CD8-positive, alpha-beta memory T cell (primary cell): Measurements from ENCODE around the gene AMDHD2. TPM values are rescaled to one million over a fixed set of nuclear protein-coding genes. Genes with fewer than 3 reads are reported as not detected.
A peak's percentile ranks its signal among the peaks of the same experiment; 100 is the strongest.

Source experiments
- CTCF ChIA-PET: fragments of 350-600 bp; sonication (Branson Sonifier 250); formaldehyde crosslinking; loops from one replicate; lab custom pipeline; 2021; ENCODE audit warnings: antibody characterized with exemption; lab: Charles Lee
- POLR2A ChIA-PET: fragments of 350-600 bp; sonication (Branson Sonifier 250); formaldehyde crosslinking; loops from one replicate; lab custom pipeline; 2021; ENCODE audit warnings: antibody characterized with exemption; lab: Charles Lee
- DNase-seq, 5 donors: peaks; one replicate each; pipeline versions ENCODE4 v3.0.0 to v3.0.0-alpha.2; 2020 to 2022; ENCODE audit warnings: mixed read lengths in 1 of 5
- H3K27ac ChIP-seq: one replicate; pipeline ENCODE4 v1.7.0; 2013; ENCODE audit warnings: low read depth, mild to moderate bottlenecking, low read length, moderate library complexity
- H3K27me3 ChIP-seq: 2 replicates; pipeline ENCODE4 v1.7.0; 2013; ENCODE audit warnings: low read length, mild to moderate bottlenecking; ENCODE audit not compliant: insufficient read depth, poor library complexity, severe bottlenecking
- H3K36me3 ChIP-seq: 2 replicates; pipeline ENCODE4 v1.7.0; 2013; ENCODE audit warnings: mild to moderate bottlenecking, low read length, moderate library complexity; ENCODE audit not compliant: insufficient read depth
- H3K4me1 ChIP-seq: 2 replicates; pipeline ENCODE4 v1.7.0; 2013; ENCODE audit warnings: mild to moderate bottlenecking, low read length, moderate library complexity; ENCODE audit not compliant: insufficient read depth
- H3K4me3 ChIP-seq: 2 replicates; pipeline ENCODE4 v1.7.0; 2013; ENCODE audit warnings: mild to moderate bottlenecking, low read length
- H3K9me3 ChIP-seq: 2 replicates; pipeline ENCODE4 v1.7.0; 2013; ENCODE audit warnings: mild to moderate bottlenecking, low read length
- H3K27ac Mint-ChIP-seq, 8 donors: one replicate each; pipeline ENCODE4 v1.8.0; 2020 to 2021; ENCODE audit warnings: mixed read lengths in 8 of 8, mild to moderate bottlenecking in 6 of 8, inconsistent platforms in 3 of 8, moderate library complexity in 3 of 8
- H3K27me3 Mint-ChIP-seq, 2 donors: one replicate each; pipeline ENCODE4 v1.8.0; 2020 to 2021; ENCODE audit warnings: mixed read lengths in 2 of 2, mild to moderate bottlenecking in 1 of 2, moderate library complexity in 1 of 2
- H3K36me3 Mint-ChIP-seq, 3 donors: one replicate each; pipeline ENCODE4 v1.8.0; 2020 to 2021; ENCODE audit warnings: mixed read lengths in 3 of 3, inconsistent platforms in 1 of 3, mild to moderate bottlenecking in 1 of 3
- H3K4me1 Mint-ChIP-seq, 3 donors: one replicate each; pipeline ENCODE4 v1.8.0; 2020 to 2021; ENCODE audit warnings: mixed read lengths in 3 of 3, inconsistent platforms in 1 of 3, mild to moderate bottlenecking in 1 of 3
- H3K4me3 Mint-ChIP-seq, 7 donors: one replicate each; pipeline ENCODE4 v1.8.0; 2020 to 2021; ENCODE audit warnings: mixed read lengths in 7 of 7, mild to moderate bottlenecking in 6 of 7, moderate library complexity in 4 of 7, inconsistent platforms in 2 of 7
- H3K9me3 Mint-ChIP-seq, 5 donors: one replicate each; pipeline ENCODE4 v1.8.0; 2020 to 2022; ENCODE audit warnings: mixed read lengths in 5 of 5, mild to moderate bottlenecking in 3 of 5, moderate library complexity in 2 of 5, inconsistent platforms in 1 of 5
- polyA plus RNA-seq: library from polyadenylated mRNA; unstranded; fragments of 300-500 nt; fragmentation: Illumina TruSeq; gene quantifications from one replicate; pipeline ENCODE4 v1.2.3, GENCODE V29; 2021
- total RNA-seq, 2 experiments: library from RNA; stranded (reverse); gene quantifications; one replicate each; pipeline ENCODE4 v1.2.3, GENCODE V29; 2021

AMDHD2 gene
- total and polyA plus RNA-seq, 3 experiments from 2014 or later = 21.2 to 35.5 (median 34.1) TPM

- Histone ChIP-seq H3K9me3 (no peaks in the 10 kb centered on the region), H3K4me1 (peaks cover 7% of the 10 kb centered on the region), H3K36me3 (no peaks in the 10 kb centered on the region), H3K4me3 (no peak overlapping the region), H3K27ac (no peak overlapping the region), H3K27me3 (no peaks in the 10 kb centered on the region)
- ChIA-PET POLR2A (interaction anchor here (1.0 kb wide), 1 partner anchor 9 kb away, joined by 5 read pairs; the partner anchor contains the start of gene AMDHD2), CTCF (interaction anchor here (1.5 kb wide), 1 partner anchor 9 kb away, joined by 4 read pairs; the partner anchor contains the start of gene AMDHD2)
- peak overlapping the region in 1 of 8 donors; percentile 64 for H3K27ac Mint-ChIP-seq
- H3K4me1 Mint-ChIP-seq = peaks cover 16 to 33% (median 17%) of the 10 kb centered on the region in 3 donors
- H3K27me3 Mint-ChIP-seq = peaks cover 0 to 2% of the 10 kb centered on the region in 2 donors
- peaks cover 0 to 43% (median 4%) of the 10 kb centered on the region in 3 donors for H3K36me3 Mint-ChIP-seq
- peaks cover 0 to 7% (median 0%) of the 10 kb centered on the region in 5 donors for H3K9me3 Mint-ChIP-seq
- no peak for DNase-seq
- peak overlapping the region in 2 of 7 donors; percentile 22 to 52 for H3K4me3 Mint-ChIP-seq
These were observed 9.1 kb downstream of the AMDHD2 start for GRCh38 chr16:2529061-2529931.

DNA sequence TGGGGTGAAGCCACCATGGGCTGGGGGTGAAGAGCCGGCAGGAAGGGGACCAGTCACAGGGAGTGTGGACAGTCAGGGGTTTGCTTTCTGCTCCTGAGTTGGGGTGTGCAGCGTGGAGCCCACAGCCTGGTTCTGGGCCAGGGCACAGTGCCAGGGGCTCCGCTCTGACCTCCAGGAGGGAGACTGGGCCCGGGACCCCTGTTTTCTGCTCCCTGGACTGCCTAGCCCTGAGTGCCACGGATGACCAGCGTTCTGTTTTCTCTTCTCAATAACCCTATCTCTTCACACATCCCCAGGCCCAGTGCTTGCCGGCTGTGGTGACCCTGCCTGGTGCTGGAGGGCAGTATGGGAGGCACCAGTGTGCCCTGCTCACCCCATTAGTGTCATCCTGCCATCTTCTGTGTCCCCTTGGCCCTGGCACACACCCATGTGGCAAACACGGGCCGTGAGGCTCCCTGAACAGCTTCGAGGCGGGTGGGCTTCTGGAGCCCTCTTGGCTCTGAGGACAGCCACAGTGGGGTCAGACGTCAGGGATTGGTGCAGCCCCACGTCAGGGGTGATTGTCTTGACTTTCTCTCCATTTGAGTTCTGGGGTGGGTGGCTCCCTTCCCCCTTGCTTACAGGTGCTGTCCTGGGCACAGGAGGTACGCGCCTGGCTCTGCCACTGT is 9.9 kb downstream of the AMDHD2 start:
- ChIA-PET CTCF (no interaction called here), POLR2A (interaction anchor here (3.0 kb wide), 1 partner anchor 10 kb away, joined by 65 read pairs; the partner anchor contains the start of gene AMDHD2)
- peaks cover 0 to 2% of the 10 kb centered on the region in 2 donors for H3K27me3 Mint-ChIP-seq
- H3K36me3 Mint-ChIP-seq = peaks cover 0 to 35% (median 0%) of the 10 kb centered on the region in 3 donors
- Histone ChIP-seq H3K4me1 (peaks cover 7% of the 10 kb centered on the region), H3K27me3 (no peaks in the 10 kb centered on the region), H3K36me3 (no peaks in the 10 kb centered on the region), H3K4me3 (no peak overlapping the region), H3K9me3 (no peaks in the 10 kb centered on the region), H3K27ac (no peak overlapping the region)
- peak overlapping the region; percentile 13 to 86 (median 60) for H3K27ac Mint-ChIP-seq
- peaks cover 0 to 7% (median 0%) of the 10 kb centered on the region in 5 donors for H3K9me3 Mint-ChIP-seq
- H3K4me1 Mint-ChIP-seq = peaks cover 13 to 29% (median 15%) of the 10 kb centered on the region in 3 donors
- DNase-seq = no peak
- H3K4me3 Mint-ChIP-seq = peak overlapping the region in 5 of 7 donors; percentile 17 to 52 (median 22)

DNA sequence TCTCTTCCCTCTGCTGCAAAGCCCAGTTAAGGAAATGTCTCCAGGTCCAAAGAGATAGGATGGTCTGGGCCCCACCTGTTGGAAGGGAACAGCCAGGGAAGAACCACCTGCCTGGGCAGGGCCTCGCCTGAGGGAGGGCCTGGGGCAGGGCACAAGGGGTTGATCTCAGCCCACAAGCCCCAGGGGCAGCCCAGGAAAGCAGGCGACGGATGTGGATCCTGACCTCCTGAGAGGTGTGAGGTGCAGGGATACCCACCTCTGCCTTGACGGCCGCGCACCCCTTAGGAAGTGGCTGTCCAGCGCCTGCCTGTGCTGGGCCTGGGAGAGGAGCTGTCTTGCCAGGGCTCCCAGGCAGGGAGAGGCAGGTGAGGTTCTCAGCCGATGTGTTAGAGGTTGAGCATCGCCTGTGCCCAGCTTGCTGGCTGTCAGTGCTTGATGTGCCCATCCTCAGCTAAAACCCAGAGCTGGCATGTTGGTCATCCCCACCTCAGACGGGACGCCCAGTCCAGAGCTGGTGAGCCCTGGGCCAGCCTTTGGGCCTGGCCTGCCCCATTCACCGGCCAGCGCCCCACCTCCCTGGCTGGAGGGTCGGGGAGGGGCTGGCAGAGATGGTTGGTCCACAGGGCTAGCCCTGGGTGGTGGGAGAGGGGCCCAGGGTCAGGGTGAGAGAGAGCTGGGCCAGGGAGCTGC is 10.6 kb downstream of the AMDHD2 start:
- no peaks in the 10 kb centered on the region for H3K36me3 ChIP-seq
- peak overlapping the region; percentile 97 for H3K27ac ChIP-seq
- H3K27me3 ChIP-seq = no peaks in the 10 kb centered on the region
- POLR2A ChIA-PET = interaction anchor here (2.8 to 3.0 kb wide), 2 partner anchors 11 to 17 kb away, joined by 29 to 65 read pairs; partner anchors contain the start of genes AMDHD2 and ATP6V0C
- Mint-ChIP-seq H3K9me3 (peaks cover 0 to 7% (median 0%) of the 10 kb centered on the region in 5 donors), H3K4me1 (peaks cover 13 to 29% (median 15%) of the 10 kb centered on the region in 3 donors), H3K27ac (peak overlapping the region; percentile 98 to 99 (median 99)), H3K36me3 (peaks cover 0 to 33% (median 0%) of the 10 kb centered on the region in 3 donors), H3K4me3 (peak overlapping the region; percentile 44 to 99 (median 93)), H3K27me3 (peaks cover 0 to 2% of the 10 kb centered on the region in 2 donors)
- CTCF ChIA-PET = interaction anchor here (0.8 kb wide), 1 partner anchor 29 kb away, joined by 3 read pairs; no protein-coding TSS in a partner anchor
- peak in 1 of 5 donors; percentile 49 for DNase-seq
- peaks cover 7% of the 10 kb centered on the region for H3K4me1 ChIP-seq
- H3K9me3 ChIP-seq = no peaks in the 10 kb centered on the region
- H3K4me3 ChIP-seq = no peak overlapping the region

GRCh38 chr16:2531371-2531695 is 11.2 kb downstream of the AMDHD2 start, which contains the start of gene CEMP1:
TSS of gene CEMP1 (minus strand) at chr16:2531408. CDS start at chr16:2531073, 335 bp downstream.
- Histone ChIP-seq H3K9me3 (no peaks in the 10 kb centered on the region), H3K27ac (peak within 1 kb of the TSS; percentile 97), H3K4me3 (peak within 1 kb of the TSS; percentile 98), H3K36me3 (no peaks in the 10 kb centered on the region), H3K4me1 (peaks cover 7% of the 10 kb centered on the region), H3K27me3 (no peaks in the 10 kb centered on the region)
- Mint-ChIP-seq H3K4me3 (peak within 1 kb of the TSS; percentile 93 to 99 (median 95)), H3K36me3 (peaks cover 0 to 28% (median 0%) of the 10 kb centered on the region in 3 donors), H3K27ac (peak within 1 kb of the TSS; percentile 98 to 99 (median 99)), H3K27me3 (peaks cover 0 to 2% of the 10 kb centered on the region in 2 donors), H3K9me3 (peaks cover 0 to 7% (median 0%) of the 10 kb centered on the region in 5 donors), H3K4me1 (peaks cover 13 to 29% (median 15%) of the 10 kb centered on the region in 3 donors)
- ChIA-PET POLR2A (interaction anchor here (1.5 to 3.0 kb wide), 3 partner anchors 11 to 316 kb away, joined by 7 to 65 read pairs (median 29); partner anchors contain the start of genes AMDHD2, ATP6V0C and PGP), CTCF (interaction anchor here (0.8 to 1.2 kb wide), 2 partner anchors 9 to 30 kb away, joined by 3 to 5 read pairs; no protein-coding TSS in a partner anchor)
- DNase-seq = no peak

GRCh38 chr16:2531696-2532493 is 11.7 kb downstream of the AMDHD2 start:
- Histone ChIP-seq H3K4me3 (peak overlapping the region; percentile 98), H3K4me1 (peaks cover 8% of the 10 kb centered on the region), H3K27ac (peak overlapping the region; percentile 97), H3K9me3 (no peaks in the 10 kb centered on the region), H3K36me3 (no peaks in the 10 kb centered on the region), H3K27me3 (no peaks in the 10 kb centered on the region)
- CTCF ChIA-PET = interaction anchor here (0.8 to 1.9 kb wide), 4 partner anchors 10 to 31 kb away, joined by 3 to 12 read pairs (median 8); partner anchors contain the start of genes AMDHD2 and ATP6V0C
- peak; percentile 96 to 98 (median 97) for DNase-seq
- Mint-ChIP-seq H3K27ac (peak overlapping the region; percentile 98 to 99 (median 99)), H3K4me1 (peaks cover 13 to 29% (median 15%) of the 10 kb centered on the region in 3 donors), H3K9me3 (peaks cover 0 to 7% (median 0%) of the 10 kb centered on the region in 5 donors), H3K4me3 (peak overlapping the region; percentile 93 to 99 (median 95)), H3K36me3 (peaks cover 0 to 22% (median 0%) of the 10 kb centered on the region in 3 donors), H3K27me3 (peaks cover 0 to 2% of the 10 kb centered on the region in 2 donors)
- POLR2A ChIA-PET = interaction anchor here (0.5 to 3.0 kb wide), 7 partner anchors 8 to 377 kb away, joined by 3 to 65 read pairs (median 5); partner anchors contain the start of genes AMDHD2, ATP6V0C, PGP and TRAF7

DNA sequence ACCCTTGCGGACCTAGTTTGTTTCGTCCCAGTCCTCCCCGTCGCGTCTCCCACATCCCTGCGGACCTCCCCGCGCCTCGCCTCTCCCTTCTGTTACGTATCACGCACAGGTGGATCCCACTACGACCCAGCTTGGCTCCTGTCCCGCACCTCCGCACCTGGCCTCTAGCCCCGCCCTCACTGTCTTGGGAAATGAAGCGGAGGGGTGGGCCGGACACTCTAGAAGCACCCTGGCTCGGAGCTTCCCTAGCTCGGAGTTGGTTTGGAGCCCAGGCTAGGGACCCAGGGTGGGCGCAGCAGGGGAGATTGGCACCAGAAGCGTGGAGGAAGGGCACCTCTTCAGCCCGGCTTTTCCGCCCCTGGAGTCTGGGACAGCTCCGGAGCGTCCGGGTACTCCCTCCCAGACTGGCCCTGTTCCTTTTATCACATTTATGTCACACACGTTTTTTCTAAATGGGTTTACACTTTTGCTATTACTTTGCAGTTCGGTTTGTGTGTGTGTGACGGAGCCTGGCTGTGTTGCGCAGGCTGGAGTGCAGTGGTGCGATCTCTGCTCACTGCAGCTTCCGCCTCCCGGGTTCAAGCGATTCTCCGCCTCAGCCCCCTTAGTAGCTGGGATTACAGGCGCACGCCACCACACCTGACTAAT is 12.4 kb downstream of the AMDHD2 start:
- H3K36me3 ChIP-seq = no peaks in the 10 kb centered on the region
- ChIA-PET CTCF (interaction anchor here (1.2 to 1.9 kb wide), 3 partner anchors 10 to 18 kb away, joined by 5 to 12 read pairs (median 10); partner anchors contain the start of genes AMDHD2 and ATP6V0C), POLR2A (interaction anchor here (0.5 to 3.0 kb wide), 9 partner anchors 9 to 568 kb away, joined by 3 to 65 read pairs (median 5); partner anchors contain the start of genes AMDHD2, ATP6V0C, PGP and RPS2)
- Mint-ChIP-seq H3K9me3 (peaks cover 0 to 7% (median 0%) of the 10 kb centered on the region in 5 donors), H3K4me1 (peaks cover 19 to 33% (median 19%) of the 10 kb centered on the region in 3 donors), H3K36me3 (peaks cover 0 to 18% (median 0%) of the 10 kb centered on the region in 3 donors), H3K27ac (peak overlapping the region; percentile 98 to 99 (median 99)), H3K27me3 (peaks cover 0 to 2% of the 10 kb centered on the region in 2 donors), H3K4me3 (peak overlapping the region; percentile 93 to 99 (median 95))
- peak overlapping the region; percentile 97 for H3K27ac ChIP-seq
- DNase-seq = peak; percentile 55 to 81 (median 75)
- H3K27me3 ChIP-seq = no peaks in the 10 kb centered on the region
- H3K4me3 ChIP-seq = peak overlapping the region; percentile 98
- peaks cover 12% of the 10 kb centered on the region for H3K4me1 ChIP-seq
- H3K9me3 ChIP-seq = no peaks in the 10 kb centered on the region
